Stomach smooth muscle (tissue), 2 donors: ENCODE measurements around the gene ABI2.

Experiments used
- H3K27ac ChIP-seq: one replicate; pipeline ENCODE4 v1.7.0; 2013; ENCODE audit warnings: mild to moderate bottlenecking, low read length, inconsistent platforms
- H3K27me3 ChIP-seq, 2 donors: one replicate each; pipeline ENCODE4 v1.7.0; 2013; ENCODE audit warnings: low read length in 2 of 2; ENCODE audit not compliant: insufficient read depth in 2 of 2, control insufficient read depth in 1 of 2
- H3K36me3 ChIP-seq, 2 donors: one replicate each; pipeline ENCODE4 v1.7.0; 2013; ENCODE audit warnings: low read length in 2 of 2; ENCODE audit not compliant: control insufficient read depth in 2 of 2, insufficient read depth in 2 of 2
- H3K4me1 ChIP-seq: one replicate; pipeline ENCODE4 v1.7.0; 2013; ENCODE audit warnings: low read length; ENCODE audit not compliant: control insufficient read depth, insufficient read depth
- H3K4me3 ChIP-seq, 2 donors: one replicate each; pipeline ENCODE4 v1.7.0; 2013; ENCODE audit warnings: low read length in 2 of 2
- H3K9ac ChIP-seq, 2 donors: one replicate each; pipeline ENCODE4 v1.7.0; 2013; ENCODE audit warnings: low read length in 2 of 2, mild to moderate bottlenecking in 1 of 2
- H3K9me3 ChIP-seq, 2 donors: one replicate each; pipeline ENCODE4 v1.7.0; 2013; ENCODE audit warnings: low read length in 2 of 2; ENCODE audit not compliant: control insufficient read depth in 2 of 2
- donor health status: healthy.
- donor health status: Pancreatic carcinoma.

Gene ABI2

DNA sequence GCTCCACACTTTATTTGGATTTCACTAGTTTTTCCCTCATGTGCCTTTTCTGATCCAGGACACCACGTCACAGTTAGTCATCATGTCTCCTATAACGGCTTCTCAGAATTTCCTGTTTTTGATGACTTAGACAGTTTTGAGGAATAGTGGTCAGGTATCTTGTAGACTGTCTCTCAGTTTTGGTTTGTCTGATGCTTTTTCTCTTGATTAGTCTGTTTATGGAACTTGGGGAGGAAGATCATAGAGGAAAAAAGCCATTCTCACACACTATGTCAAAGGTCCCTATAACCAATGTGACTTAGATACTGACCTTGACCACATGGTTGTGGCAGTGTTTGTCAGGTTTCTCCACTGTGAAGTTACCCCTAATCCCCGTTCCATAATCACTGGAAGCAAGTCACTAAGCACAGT is 117.9 kb downstream of the ABI2 start:
- no peak overlapping the region for H3K4me3 ChIP-seq
- no peak overlapping the region for H3K9ac ChIP-seq
- peaks cover 10 to 14% of the 10 kb centered on the region in 2 donors for H3K36me3 ChIP-seq
- H3K4me1 ChIP-seq: no peaks in the 10 kb centered on the region
- no peaks in the 10 kb centered on the region for H3K9me3 ChIP-seq
- no peaks in the 10 kb centered on the region for H3K27me3 ChIP-seq
- no peak overlapping the region for H3K27ac ChIP-seq

DNA sequence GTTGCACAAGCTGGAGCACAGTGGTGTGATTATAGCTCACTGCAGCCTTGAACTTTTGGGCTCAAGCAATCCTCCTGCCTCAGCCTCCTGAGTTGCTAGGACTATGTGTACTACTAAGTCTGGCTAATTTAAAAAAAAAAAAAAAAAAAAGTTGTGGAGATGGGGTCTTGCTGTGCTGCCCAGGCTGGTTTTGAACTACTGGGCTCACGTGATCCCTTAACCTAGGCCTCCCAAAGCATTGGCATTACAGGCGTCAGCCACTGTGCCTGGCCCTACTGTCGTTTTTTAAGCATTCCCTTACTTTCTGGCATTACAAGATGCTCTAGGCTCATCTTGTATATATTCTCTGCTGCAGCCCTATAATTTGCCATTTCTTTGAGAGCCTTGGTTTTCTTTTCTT is 118.6 kb downstream of the ABI2 start:
- Histone ChIP-seq H3K4me1 (no peaks in the 10 kb centered on the region), H3K36me3 (peaks cover 10 to 11% of the 10 kb centered on the region in 2 donors)

DNA sequence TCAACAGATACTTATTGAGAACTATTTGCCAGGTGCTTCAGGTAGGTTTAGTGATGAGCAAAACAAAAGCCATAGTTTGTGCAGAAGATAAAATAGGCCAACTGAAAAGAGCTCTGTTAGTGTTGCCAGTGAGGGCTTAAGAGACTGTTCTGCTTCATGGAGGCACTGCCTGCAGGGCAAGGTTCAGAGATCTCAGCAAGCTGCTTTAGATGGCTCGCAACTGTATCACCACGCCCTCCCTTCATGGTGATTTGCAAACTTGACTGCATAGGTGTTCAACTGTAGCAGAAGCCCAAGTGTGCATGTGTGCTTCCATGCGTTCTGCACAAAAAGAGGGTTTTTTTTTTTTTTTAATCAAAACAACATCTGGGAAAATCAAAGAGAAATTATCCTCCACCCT is 122.4 kb downstream of the ABI2 start:
- no peak overlapping the region for H3K9ac ChIP-seq
- no peaks in the 10 kb centered on the region for H3K27me3 ChIP-seq
- H3K36me3 ChIP-seq: peaks cover 7% of the 10 kb centered on the region in 2 donors
- H3K4me1 ChIP-seq: no peaks in the 10 kb centered on the region
- H3K9me3 ChIP-seq: no peaks in the 10 kb centered on the region
- no peak overlapping the region for H3K4me3 ChIP-seq
- no peak overlapping the region for H3K27ac ChIP-seq

More for the DNA sequence above, 118.6 kb downstream of the ABI2 start:
- no peaks in the 10 kb centered on the region for H3K9me3 ChIP-seq
- H3K4me3 ChIP-seq: no peak overlapping the region
- no peak overlapping the region for H3K27ac ChIP-seq
- no peak overlapping the region for H3K9ac ChIP-seq
- no peaks in the 10 kb centered on the region for H3K27me3 ChIP-seq

DNA sequence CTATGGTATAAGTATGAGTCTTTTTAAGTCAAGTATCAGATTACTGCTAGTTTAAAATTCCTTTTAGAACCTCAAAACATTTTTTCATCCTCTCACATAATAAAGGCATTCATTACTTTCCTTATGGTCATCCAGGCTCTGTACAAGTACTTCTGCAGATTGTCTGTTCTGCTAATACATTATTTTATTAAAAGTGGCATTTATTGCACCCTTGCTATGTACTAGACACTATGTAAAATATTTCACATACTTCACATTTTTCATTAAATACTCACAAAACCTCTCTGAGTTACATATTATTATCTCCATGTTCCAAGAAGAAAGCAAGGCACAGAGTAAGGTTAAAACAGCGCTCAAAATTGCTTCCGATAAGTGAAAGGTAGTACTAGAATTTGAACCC is 122.8 kb downstream of the ABI2 start:
- Histone ChIP-seq H3K36me3 (peaks cover 7% of the 10 kb centered on the region in 2 donors), H3K9ac (no peak overlapping the region), H3K4me3 (no peak overlapping the region), H3K27ac (no peak overlapping the region), H3K4me1 (no peaks in the 10 kb centered on the region), H3K27me3 (no peaks in the 10 kb centered on the region), H3K9me3 (no peaks in the 10 kb centered on the region)

DNA sequence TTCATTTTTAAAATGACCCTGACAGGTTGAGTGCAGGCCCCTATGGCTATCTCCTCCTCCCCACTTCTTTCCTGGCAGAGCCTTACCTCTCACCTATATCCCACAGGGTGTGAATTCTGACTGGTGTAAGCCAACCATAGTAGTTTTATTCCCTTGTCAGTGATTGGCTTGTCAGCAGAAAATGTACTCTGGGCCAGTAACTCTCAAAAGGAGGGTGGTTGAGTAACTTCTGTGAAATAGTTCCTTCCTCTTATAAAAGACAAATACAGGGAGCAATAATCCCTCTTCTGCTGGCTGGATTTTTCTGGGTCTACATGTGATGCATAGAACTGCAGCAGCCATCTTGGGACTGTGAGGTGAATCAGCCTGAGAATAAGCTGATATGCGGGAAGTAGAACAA is 123.5 kb downstream of the ABI2 start:
- H3K9me3 ChIP-seq: no peaks in the 10 kb centered on the region
- H3K27me3 ChIP-seq: no peaks in the 10 kb centered on the region
- no peak overlapping the region for H3K9ac ChIP-seq
- H3K4me1 ChIP-seq: no peaks in the 10 kb centered on the region
- no peak overlapping the region for H3K4me3 ChIP-seq
- H3K27ac ChIP-seq: no peak overlapping the region
- H3K36me3 ChIP-seq: peaks cover 4 to 7% of the 10 kb centered on the region in 2 donors

DNA sequence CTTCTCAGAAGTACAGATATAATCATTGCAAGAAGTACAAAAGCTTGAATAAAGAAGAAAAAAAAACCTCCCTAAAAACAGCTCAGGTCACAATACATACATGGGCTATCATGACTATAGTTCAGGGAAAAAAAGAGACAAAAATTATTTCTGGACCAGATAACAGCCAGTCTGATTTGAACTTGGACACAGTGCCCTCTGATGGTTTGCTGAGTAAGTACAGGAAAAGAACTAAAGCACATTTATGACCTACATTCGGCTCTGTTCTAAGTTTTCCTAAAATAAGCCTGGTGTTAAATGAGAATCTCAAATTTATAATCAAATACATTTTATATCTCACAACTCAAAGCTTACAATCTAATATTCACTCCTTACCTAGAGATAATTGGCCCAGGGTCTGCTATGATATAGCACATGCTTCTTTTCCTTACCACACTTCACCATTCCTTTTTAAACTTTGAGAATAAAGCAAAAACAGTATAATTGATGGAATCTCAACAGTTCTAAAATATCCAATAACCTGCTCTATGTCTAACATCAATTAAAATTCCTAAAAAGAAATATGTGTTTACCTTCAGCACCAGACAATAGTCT is 125.8 kb downstream of the ABI2 start:
- H3K27me3 ChIP-seq: no peaks in the 10 kb centered on the region

DNA sequence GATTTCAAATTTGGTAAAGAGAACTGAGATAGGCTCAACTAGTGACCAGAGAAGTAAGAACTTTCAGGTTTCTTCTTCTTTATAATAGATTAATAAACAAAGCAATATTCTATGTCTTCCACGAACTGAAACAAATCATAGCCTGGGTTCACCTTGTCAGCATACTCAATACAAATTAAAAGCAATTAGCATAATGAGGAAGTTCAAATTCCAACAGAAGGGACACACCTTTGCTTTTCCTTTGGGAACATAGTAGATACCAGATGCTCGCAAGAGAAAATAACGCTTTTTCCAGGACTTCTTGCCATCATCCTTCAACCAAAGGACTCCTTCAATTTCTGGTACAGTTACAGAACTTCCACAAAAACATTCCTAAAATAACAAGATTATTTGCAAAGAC is 127.0 kb downstream of the ABI2 start:
- Histone ChIP-seq H3K27me3 (no peaks in the 10 kb centered on the region), H3K36me3 (peaks cover 2 to 11% of the 10 kb centered on the region in 2 donors), H3K27ac (no peak overlapping the region)

More for the DNA sequence above, 125.8 kb downstream of the ABI2 start:
- Histone ChIP-seq H3K4me1 (no peaks in the 10 kb centered on the region), H3K9ac (no peak overlapping the region), H3K9me3 (no peaks in the 10 kb centered on the region), H3K4me3 (no peak overlapping the region), H3K27ac (no peak overlapping the region), H3K36me3 (peaks cover 2 to 4% of the 10 kb centered on the region in 2 donors)

DNA sequence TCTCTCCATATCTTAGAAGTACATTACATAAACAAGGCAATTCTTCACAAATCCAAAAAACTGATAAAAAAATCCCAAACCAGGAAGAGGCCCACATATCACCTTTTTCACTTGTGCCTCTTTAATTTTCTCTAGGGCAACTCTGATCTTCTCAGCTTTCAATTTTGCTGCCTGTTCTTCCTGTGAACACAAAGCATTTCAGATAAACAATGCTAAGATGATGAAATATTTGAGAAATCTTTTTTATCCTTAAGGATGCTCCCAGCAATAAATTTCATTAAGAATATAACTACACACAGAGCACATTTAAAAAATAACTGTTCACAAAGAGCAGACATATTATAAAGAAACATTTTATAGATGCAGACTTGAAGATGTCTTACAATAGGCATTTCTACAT is 133.6 kb downstream of the ABI2 start:
- Histone ChIP-seq H3K36me3 (peaks cover 2 to 7% of the 10 kb centered on the region in 2 donors), H3K4me3 (no peak overlapping the region), H3K9me3 (no peaks in the 10 kb centered on the region), H3K4me1 (no peaks in the 10 kb centered on the region), H3K9ac (no peak overlapping the region), H3K27ac (no peak overlapping the region), H3K27me3 (no peaks in the 10 kb centered on the region)

More for the DNA sequence above, 127.0 kb downstream of the ABI2 start:
- H3K9me3 ChIP-seq: no peaks in the 10 kb centered on the region
- H3K4me3 ChIP-seq: no peak overlapping the region
- no peak overlapping the region for H3K9ac ChIP-seq
- H3K4me1 ChIP-seq: no peaks in the 10 kb centered on the region

DNA sequence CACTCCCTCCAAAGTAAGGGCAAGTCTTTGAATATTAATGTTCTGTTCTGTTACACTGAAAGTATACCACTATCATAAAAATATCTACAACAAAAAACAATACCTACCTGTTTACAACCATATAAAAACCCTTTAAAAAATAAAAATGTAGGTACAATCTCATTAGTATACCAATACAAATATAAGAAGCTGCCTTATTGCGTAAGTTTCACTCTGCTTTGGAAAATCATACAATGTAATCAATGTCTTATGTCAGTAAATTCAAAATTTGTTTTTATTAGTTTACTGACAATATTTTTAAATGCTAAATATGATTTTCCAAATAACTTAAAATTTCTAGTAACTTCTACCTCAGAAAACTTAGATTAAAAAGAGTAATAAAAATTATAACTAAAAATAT is 134.1 kb downstream of the ABI2 start:
- Histone ChIP-seq H3K36me3 (peaks cover 2 to 7% of the 10 kb centered on the region in 2 donors), H3K27me3 (no peaks in the 10 kb centered on the region), H3K4me1 (no peaks in the 10 kb centered on the region), H3K9me3 (no peaks in the 10 kb centered on the region), H3K9ac (no peak overlapping the region), H3K27ac (no peak overlapping the region), H3K4me3 (no peak overlapping the region)

DNA sequence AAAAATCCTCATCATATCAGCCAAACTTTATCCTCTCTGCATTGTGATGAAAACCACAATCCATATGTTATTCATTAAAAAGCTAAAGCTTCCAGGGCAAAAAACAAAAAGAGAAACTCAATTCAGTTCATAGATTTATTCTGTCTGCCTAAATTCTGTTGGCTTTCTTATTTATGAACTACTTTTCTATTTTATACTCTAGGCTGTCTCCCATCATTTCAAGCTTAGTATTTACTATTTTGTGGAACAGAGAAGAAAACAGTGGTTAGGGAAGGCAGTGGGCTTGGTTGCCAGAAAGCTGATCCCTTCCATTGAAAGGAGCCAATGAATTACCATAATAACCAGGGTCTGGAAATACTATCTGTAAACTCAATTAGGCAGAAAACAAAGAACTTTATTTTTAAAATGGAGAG is 135.1 kb downstream of the ABI2 start:
- Histone ChIP-seq H3K36me3 (peaks cover 2 to 7% of the 10 kb centered on the region in 2 donors), H3K4me3 (no peak overlapping the region), H3K9me3 (no peaks in the 10 kb centered on the region), H3K27me3 (no peaks in the 10 kb centered on the region), H3K9ac (no peak overlapping the region), H3K4me1 (no peaks in the 10 kb centered on the region), H3K27ac (no peak overlapping the region)

DNA sequence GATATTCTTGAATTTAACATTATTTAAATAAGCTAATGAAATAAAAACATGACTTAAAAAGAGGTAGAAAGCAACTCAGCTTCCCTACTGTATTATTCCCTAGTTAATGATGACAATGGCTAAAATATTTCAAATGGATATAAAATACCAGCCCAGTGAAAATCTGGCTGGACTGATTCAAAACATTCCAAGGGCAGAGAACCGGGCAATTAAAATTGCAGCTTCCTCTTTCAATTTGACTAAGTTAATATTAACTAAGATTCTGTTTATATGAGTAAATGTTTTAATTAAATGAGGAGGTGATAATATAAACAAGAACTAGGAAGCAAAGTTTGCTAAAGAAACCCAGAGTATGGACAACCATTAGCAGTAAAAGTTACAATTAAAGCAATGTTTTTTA is 141.4 kb downstream of the ABI2 start:
- Histone ChIP-seq H3K9me3 (no peaks in the 10 kb centered on the region), H3K27ac (no peak overlapping the region), H3K27me3 (no peaks in the 10 kb centered on the region), H3K4me1 (no peaks in the 10 kb centered on the region), H3K9ac (no peak overlapping the region), H3K4me3 (no peak overlapping the region), H3K36me3 (no peaks in the 10 kb centered on the region)
